Epithelial cell of proximal tubule (primary cell): ENCODE data around the gene TMEM179. TPM values are rescaled to one million over a fixed set of nuclear protein-coding genes. Genes with fewer than 3 reads are reported as not detected.

Experiments
- DNase-seq: peaks from one replicate; pipeline ENCODE4 v3.0.0-alpha.2; 2011; ENCODE audit warnings: low read depth
- H3K4me3 ChIP-seq: 2 replicates; pipeline ENCODE4 v1.5.1; 2011; ENCODE audit warnings: low read depth, mild to moderate bottlenecking, low read length
- CTCF ChIP-seq: conservative IDR thresholded peaks from 2 replicates; pipeline ENCODE4 v1.5.1; 2012; ENCODE audit warnings: low read depth, mild to moderate bottlenecking, low read length
- total RNA-seq: library from RNA; depleted of rRNA; stranded (reverse); fragments of >200 nt; gene quantifications from 2 replicates; pipeline ENCODE4 v1.2.3, GENCODE V29; 2015

The TMEM179 gene
- total RNA-seq, 1 donor from 2014 or later, result not detected

DNA sequence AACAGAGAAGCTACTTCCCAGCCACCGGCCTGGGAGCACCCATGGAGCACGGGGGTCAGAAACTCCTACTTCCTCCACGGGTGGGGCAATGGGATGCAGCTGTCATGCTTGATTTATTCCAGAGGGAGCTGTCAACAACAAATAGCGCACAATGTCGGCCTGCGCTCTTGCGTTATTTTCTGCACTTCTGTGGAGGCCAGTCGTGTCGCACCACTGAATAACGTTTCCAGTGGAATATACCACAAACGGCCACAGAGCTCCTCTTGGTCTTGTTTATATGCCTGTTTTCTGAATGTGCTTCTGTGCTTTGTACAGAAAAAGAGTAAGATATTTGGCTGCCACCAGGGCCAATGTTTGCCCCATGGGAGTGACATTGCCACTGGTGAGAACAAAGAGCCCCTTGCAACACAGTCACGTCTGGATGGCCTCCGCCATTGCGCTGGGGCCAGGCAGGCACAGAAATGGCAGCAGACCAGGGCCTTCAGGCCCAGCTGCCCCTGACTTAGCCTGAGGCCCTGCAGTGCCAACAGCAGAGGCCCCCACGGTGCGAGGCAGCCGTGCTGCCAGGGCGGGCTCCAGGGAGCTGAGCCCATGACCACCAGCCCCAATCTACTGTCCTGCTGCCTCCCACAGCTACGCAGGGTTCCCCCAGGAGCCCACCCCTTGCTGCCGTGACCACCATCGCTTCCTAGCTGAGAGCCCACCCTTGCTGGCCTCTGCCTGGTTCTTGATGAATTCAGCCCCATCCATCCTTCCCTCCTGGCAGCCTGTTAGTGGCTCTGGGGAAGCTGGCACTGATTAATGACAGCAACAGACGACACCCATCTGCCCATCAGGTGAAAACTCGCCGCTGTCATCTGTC lies 28.9 kb upstream of the TMEM179 start:
- DNase-seq, result no peak
- H3K4me3 ChIP-seq, result no peak overlapping the region
- TF ChIP-seq CTCF, result no peak

DNA sequence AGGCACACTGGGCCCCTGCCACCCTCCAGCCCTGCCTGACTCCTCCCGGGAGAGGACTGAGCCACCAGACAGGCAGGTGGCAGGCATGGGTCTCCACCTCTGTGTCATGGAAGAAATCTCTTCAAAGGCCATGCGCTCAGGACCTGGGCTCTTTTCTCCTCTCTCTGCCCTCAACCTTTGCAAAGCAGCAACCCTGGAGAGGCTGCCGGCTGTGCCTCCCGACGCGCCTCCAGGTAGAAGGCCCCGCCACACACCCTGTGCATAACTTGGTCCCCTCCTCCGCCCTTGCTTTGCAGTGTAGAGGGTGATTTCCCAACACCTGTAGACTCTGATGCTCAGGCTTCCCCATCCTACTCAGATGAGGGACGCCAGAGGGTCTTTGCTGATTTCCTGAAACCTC lies 28.2 kb upstream of the TMEM179 start:
- no peak overlapping the region for H3K4me3 ChIP-seq
- no peak for DNase-seq
- TF ChIP-seq CTCF, result no peak

GRCh38 chr14:104624939-104625338 lies 20.4 kb upstream of the TMEM179 start:
- DNase-seq, result no peak
- no peak overlapping the region for H3K4me3 ChIP-seq
- TF ChIP-seq CTCF, result no peak

- no peak for TF ChIP-seq CTCF
- no peak overlapping the region for H3K4me3 ChIP-seq
- no peak for DNase-seq
Observed at GRCh38 chr14:104614126-104614812, 9.7 kb upstream of the TMEM179 start.

DNA sequence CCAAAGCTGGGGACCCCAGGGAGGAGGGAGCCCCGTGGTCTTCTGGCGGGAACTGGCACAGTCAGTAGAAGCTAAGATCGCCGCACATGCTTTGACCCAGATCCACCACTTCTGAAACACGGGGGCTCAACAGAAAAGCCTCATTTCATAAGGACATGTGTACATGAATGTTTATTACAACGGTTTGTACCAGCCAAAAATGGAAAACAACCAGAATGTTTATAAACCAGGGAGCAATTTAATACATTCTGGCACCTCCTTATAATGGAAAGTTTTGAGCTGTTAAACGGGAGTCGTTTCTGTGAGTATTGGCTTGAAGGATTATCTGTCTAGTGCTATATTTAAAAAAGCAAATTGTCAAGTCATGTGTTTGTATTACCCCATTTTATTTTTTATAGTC lies 7.3 kb upstream of the TMEM179 start:
- DNase-seq, result no peak
- no peak overlapping the region for H3K4me3 ChIP-seq
- TF ChIP-seq CTCF, result no peak

GRCh38 chr14:104610749-104611310 lies 6.3 kb upstream of the TMEM179 start:
- H3K4me3 ChIP-seq, result no peak overlapping the region
- no peak for DNase-seq
- no peak for TF ChIP-seq CTCF
